ENCODE results near the gene WWP2. TPM values are rescaled to one million over a fixed set of nuclear protein-coding genes. Genes with fewer than 3 reads are reported as not detected.

The WWP2 gene
- polyA plus RNA-seq, 1 donor (not counting 4 experiments of a cell fraction or from before 2014, with no cell fraction given): 6.9 TPM

Small RNAs within 50 kb of the gene (small RNA-seq; reads per million reads assigned to genes)
- gene AC026468.1 (ENCODE audit: insufficient read length in 3 of 3, low read depth in 3 of 3, low replicate concordance in 1 of 3): 0 reads per million in 3 experiments
- gene MIR140 (ENCODE audit: insufficient read length in 3 of 3, low read depth in 3 of 3, low replicate concordance in 1 of 3): 8.0 to 572 (median 167) reads per million in 3 experiments
- 0 reads per million in 3 experiments for gene RF00091 (ENCODE audit: insufficient read length in 3 of 3, low read depth in 3 of 3, low replicate concordance in 1 of 3)

Other genes starting within 250 kb of the WWP2 start
- gene NFAT5, start 196.4 kb upstream of the WWP2 start, polyA plus RNA-seq: 21.2 to 24.9 TPM (median 23.1 TPM) in 3 replicates
- 92.6 to 166 TPM (median 149 TPM) in 3 replicates for gene NQO1, start 35.8 kb upstream of the WWP2 start, polyA plus RNA-seq
- 63.0 to 87.4 TPM (median 65.5 TPM) in 3 replicates for gene NOB1, start 7.4 kb upstream of the WWP2 start, polyA plus RNA-seq
- 0.08 to 0.63 TPM (median 0.14 TPM) in 3 replicates for gene CLEC18A, start 189.0 kb downstream of the WWP2 start, polyA plus RNA-seq

Data from keratinocyte (primary cell).